Spleen (tissue), 7 donors: ENCODE results near the gene VEGFA.

ENCODE experiments used
- POLR2A ChIP-seq, 3 donors: fragments of 450-650 bp; IDR thresholded peaks; one replicate each; pipeline ENCODE4 v1.5.1; 2017; ENCODE audit warnings: antibody characterized with exemption in 3 of 3, mild to moderate bottlenecking in 1 of 3
- POLR2AphosphoS5 ChIP-seq, 3 donors: sonication (generic); formaldehyde crosslinking; IDR thresholded peaks; one replicate each; pipeline ENCODE4 v1.5.1; 2017; ENCODE audit warnings: antibody characterized with exemption in 3 of 3
- TF ChIP-seq, protein P1 (sequence below), 11 experiments: fragments of 200-600 bp in 7 of 11; fragments of 450-650 bp in 4 of 11; sonication (generic) in 4 of 11; IDR thresholded peaks in 8 of 11; conservative IDR thresholded peaks in 3 of 11; 1 replicate in 7 of 11; 2 replicates in 4 of 11; pipeline versions ENCODE4 v1.4.0 to v1.8.0; 2016 to 2021; ENCODE audit warnings: antibody characterized with exemption in 11 of 11, inconsistent platforms in 4 of 11, mild to moderate bottlenecking in 1 of 11
- donor health status: DM: no; HTN: no; CAD: no; lungs with moderate emphysema.
- donor health status: DM: no; HTN: no; CAD: no.
- donor health status: DM: no; HTN: no; CAD: no.

GRCh38 chr6:43727634-43728033 lies 42.4 kb upstream of the VEGFA start:
- TF ChIP-seq POLR2A (IDR thresholded peaks at IDR 0.05) (no peak), POLR2AphosphoS5 (IDR thresholded peaks at IDR 0.05) (no peak)
- TF ChIP-seq, protein P1, sequence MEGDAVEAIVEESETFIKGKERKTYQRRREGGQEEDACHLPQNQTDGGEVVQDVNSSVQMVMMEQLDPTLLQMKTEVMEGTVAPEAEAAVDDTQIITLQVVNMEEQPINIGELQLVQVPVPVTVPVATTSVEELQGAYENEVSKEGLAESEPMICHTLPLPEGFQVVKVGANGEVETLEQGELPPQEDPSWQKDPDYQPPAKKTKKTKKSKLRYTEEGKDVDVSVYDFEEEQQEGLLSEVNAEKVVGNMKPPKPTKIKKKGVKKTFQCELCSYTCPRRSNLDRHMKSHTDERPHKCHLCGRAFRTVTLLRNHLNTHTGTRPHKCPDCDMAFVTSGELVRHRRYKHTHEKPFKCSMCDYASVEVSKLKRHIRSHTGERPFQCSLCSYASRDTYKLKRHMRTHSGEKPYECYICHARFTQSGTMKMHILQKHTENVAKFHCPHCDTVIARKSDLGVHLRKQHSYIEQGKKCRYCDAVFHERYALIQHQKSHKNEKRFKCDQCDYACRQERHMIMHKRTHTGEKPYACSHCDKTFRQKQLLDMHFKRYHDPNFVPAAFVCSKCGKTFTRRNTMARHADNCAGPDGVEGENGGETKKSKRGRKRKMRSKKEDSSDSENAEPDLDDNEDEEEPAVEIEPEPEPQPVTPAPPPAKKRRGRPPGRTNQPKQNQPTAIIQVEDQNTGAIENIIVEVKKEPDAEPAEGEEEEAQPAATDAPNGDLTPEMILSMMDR (IDR thresholded peaks at IDR 0.05 in 8 of 11, conservative IDR thresholded peaks at IDR 0.05 in 3 of 11), result no peak
